Measurements from ENCODE around the gene CDH8. TPM values are rescaled to one million over a fixed set of nuclear protein-coding genes. Genes with fewer than 3 reads are reported as not detected.

Gene CDH8
- total and polyA plus RNA-seq, 2 experiments from 2014 or later, result 7.4 to 14.3 TPM

GRCh38 chr16:62018301-62019060, 17.8 kb downstream of the CDH8 start:
- no peak for DNase-seq (ENCODE audit: low read depth in 1 of 2, low spot score in 1 of 2)
- Histone ChIP-seq H3K36me3 (no peaks in the 10 kb centered on the region), H3K27ac (no peak overlapping the region), H3K27me3 (no peaks in the 10 kb centered on the region), H3K4me3 (no peak overlapping the region), H3K4me1 (ENCODE audit: low read depth) (peaks cover 15% of the 10 kb centered on the region), H3K9me3 (ENCODE audit: low read depth) (no peaks in the 10 kb centered on the region)
- TF ChIP-seq CTCF (IDR thresholded peaks at IDR 0.05; ENCODE audit: low read depth, low read length), result no peak

- peaks cover 15% of the 10 kb centered on the region for H3K4me1 ChIP-seq (ENCODE audit: low read depth)
- no peaks in the 10 kb centered on the region for H3K27me3 ChIP-seq
- no peaks in the 10 kb centered on the region for H3K36me3 ChIP-seq
- H3K4me3 ChIP-seq, result no peak overlapping the region
- TF ChIP-seq CTCF (IDR thresholded peaks at IDR 0.05; ENCODE audit: low read depth, low read length), result no peak
- H3K9me3 ChIP-seq (ENCODE audit: low read depth), result no peaks in the 10 kb centered on the region
- peak in 1 of 2 donors; percentile 8 for DNase-seq (ENCODE audit: low read depth in 1 of 2, low spot score in 1 of 2)
- peak overlapping the region; percentile 92 for H3K27ac ChIP-seq
Measured at GRCh38 chr16:62014319-62014923, 21.8 kb downstream of the CDH8 start.

GRCh38 chr16:62010186-62010585, 26.1 kb downstream of the CDH8 start:
- Histone ChIP-seq H3K27me3 (no peaks in the 10 kb centered on the region), H3K9me3 (ENCODE audit: low read depth) (no peaks in the 10 kb centered on the region), H3K36me3 (no peaks in the 10 kb centered on the region), H3K27ac (no peak overlapping the region), H3K4me1 (ENCODE audit: low read depth) (peaks cover 26% of the 10 kb centered on the region), H3K4me3 (no peak overlapping the region)
- DNase-seq (ENCODE audit: low read depth in 1 of 2, low spot score in 1 of 2), result no peak
- no peak for TF ChIP-seq CTCF (IDR thresholded peaks at IDR 0.05; ENCODE audit: low read depth, low read length)

GRCh38 chr16:61998460-61998859, 37.8 kb downstream of the CDH8 start:
- Histone ChIP-seq H3K9me3 (ENCODE audit: low read depth) (no peaks in the 10 kb centered on the region), H3K4me3 (no peak overlapping the region)
- TF ChIP-seq CTCF (IDR thresholded peaks at IDR 0.05; ENCODE audit: low read depth, low read length), result no peak

GRCh38 chr16:61993108-61993507, 43.1 kb downstream of the CDH8 start:
- no peaks in the 10 kb centered on the region for H3K9me3 ChIP-seq (ENCODE audit: low read depth)
- TF ChIP-seq CTCF (IDR thresholded peaks at IDR 0.05; ENCODE audit: low read depth, low read length), result no peak
- H3K4me3 ChIP-seq, result no peak overlapping the region
- H3K27ac ChIP-seq, result no peak overlapping the region
- DNase-seq (ENCODE audit: low read depth in 1 of 2, low spot score in 1 of 2), result no peak
- H3K36me3 ChIP-seq, result no peaks in the 10 kb centered on the region
- no peaks in the 10 kb centered on the region for H3K4me1 ChIP-seq (ENCODE audit: low read depth)
- H3K27me3 ChIP-seq, result no peaks in the 10 kb centered on the region

More at GRCh38 chr16:61998460-61998859, 37.8 kb downstream of the CDH8 start:
- Histone ChIP-seq H3K27ac (no peak overlapping the region), H3K27me3 (no peaks in the 10 kb centered on the region), H3K36me3 (no peaks in the 10 kb centered on the region), H3K4me1 (ENCODE audit: low read depth) (no peaks in the 10 kb centered on the region)
- DNase-seq (ENCODE audit: low read depth in 1 of 2, low spot score in 1 of 2), result no peak

All from cardiac muscle cell (in vitro differentiated cells and primary cell).